Kidney (tissue), 19 donors: ENCODE data around the gene TRIM49C. TPM values are rescaled to one million over a fixed set of nuclear protein-coding genes. Genes with fewer than 3 reads are reported as not detected.
"Not testable (repeated sequence)": the region's sequence is repeated elsewhere in the genome, so short reads cannot be mapped to it uniquely, and the experiment has no call there.

Experiments
- DNase-seq, 5 donors: peaks; one replicate each; pipeline ENCODE4 v3.0.0-alpha.2; 2013 to 2020
- FAIRE-seq: peaks from 2 replicates; lab custom pipeline; 2012; peaks lifted over from hg19 to GRCh38; lab: Jason Lieb, UNC
- H3K27ac ChIP-seq, 2 donors: one replicate each; pipeline ENCODE4 v1.7.0; 2013; ENCODE audit warnings: low read depth in 2 of 2, low read length in 2 of 2, inconsistent platforms in 1 of 2
- H3K27me3 ChIP-seq: one replicate; pipeline ENCODE4 v1.7.1; 2013; ENCODE audit warnings: low read length, inconsistent platforms; ENCODE audit not compliant: control insufficient read depth, insufficient read depth
- H3K36me3 ChIP-seq, 3 donors: one replicate each; pipeline versions ENCODE4 v1.7.0 to v1.7.1; 2013; ENCODE audit warnings: low read length in 3 of 3, control low read depth in 1 of 3, inconsistent platforms in 1 of 3; ENCODE audit not compliant: insufficient read depth in 3 of 3, control insufficient read depth in 2 of 3
- H3K4me1 ChIP-seq, 3 donors: one replicate each; pipeline versions ENCODE4 v1.7.0 to v1.7.1; 2013; ENCODE audit warnings: low read length in 3 of 3, inconsistent platforms in 1 of 3, low read depth in 1 of 3; ENCODE audit not compliant: control insufficient read depth in 2 of 3, insufficient read depth in 2 of 3
- H3K4me3 ChIP-seq, 3 donors: one replicate each; pipeline versions ENCODE4 v1.7.0 to v1.8.1; 2013; ENCODE audit warnings: low read length in 3 of 3, control low read depth in 1 of 3, inconsistent platforms in 1 of 3
- H3K9ac ChIP-seq, 3 donors: one replicate each; pipeline versions ENCODE4 v1.7.0 to v1.7.1; 2013; ENCODE audit warnings: low read length in 3 of 3, control low read depth in 1 of 3, inconsistent platforms in 1 of 3
- H3K9me3 ChIP-seq, 3 donors: one replicate each; pipeline versions ENCODE4 v1.7.0 to v1.7.1; 2013; ENCODE audit warnings: low read length in 3 of 3, control low read depth in 1 of 3, inconsistent platforms in 1 of 3; ENCODE audit not compliant: control insufficient read depth in 2 of 3, insufficient read depth in 1 of 3
- intact Hi-C: fragments of 100-400 bp; cut with DNase I; formaldehyde crosslinking; loops from one replicate; pipeline ENCODE4 v1.11.1; 2022
- long read RNA-seq, 10 donors: library from polyadenylated mRNA in 1 of 10; unstranded in 1 of 10; transcript quantifications; one replicate each; pipeline ENCODE4 v2.0.0 and lab custom pipeline, GENCODE V29; 2021 to 2026
- polyA plus RNA-seq: library from polyadenylated mRNA; stranded (reverse); fragments of 350-450 nt; fragmentation: Illumina TruSeq; extraction: RNeasy Lipid Tissue Mini Kit (QIAGEN cat#74804); gene quantifications from one replicate; pipeline ENCODE4 v1.2.3, GENCODE V29; 2014; ENCODE audit warnings: low read depth, low replicate concordance; ENCODE audit not compliant: insufficient read depth
- total RNA-seq: library from RNA; stranded (reverse); fragmentation: NEBNext Ultra II Directional; extraction: Animal tissue kit (Norgen Biotek cat#: 25700); gene quantifications from one replicate; pipeline ENCODE4 v1.2.1, GENCODE V29; 2021
- donor health status: control.
- donor health status: control.
- donor health status: DM: yes; HTN: yes; CAD: no.
- donor health status: Normal renal cell carcinoma (clear cell type).

Gene TRIM49C, protein sequence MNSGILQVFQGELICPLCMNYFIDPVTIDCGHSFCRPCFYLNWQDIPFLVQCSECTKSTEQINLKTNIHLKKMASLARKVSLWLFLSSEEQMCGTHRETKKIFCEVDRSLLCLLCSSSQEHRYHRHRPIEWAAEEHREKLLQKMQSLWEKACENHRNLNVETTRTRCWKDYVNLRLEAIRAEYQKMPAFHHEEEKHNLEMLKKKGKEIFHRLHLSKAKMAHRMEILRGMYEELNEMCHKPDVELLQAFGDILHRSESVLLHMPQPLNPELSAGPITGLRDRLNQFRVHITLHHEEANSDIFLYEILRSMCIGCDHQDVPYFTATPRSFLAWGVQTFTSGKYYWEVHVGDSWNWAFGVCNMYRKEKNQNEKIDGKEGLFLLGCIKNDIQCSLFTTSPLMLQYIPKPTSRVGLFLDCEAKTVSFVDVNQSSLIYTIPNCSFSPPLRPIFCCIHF
- total RNA-seq (not detected), polyA plus RNA-seq (not detected)
- long read RNA-seq, donor 1 = 0 reads
- long read RNA-seq, donor 2 = 0 reads
- long read RNA-seq, donor 3 = 0 reads
- long read RNA-seq, donor 4 = 0 reads
- long read RNA-seq, donor 5 = 0 reads
- long read RNA-seq, donor 6 = 0 reads
- long read RNA-seq, donor 7 = 0 reads
- long read RNA-seq, donor 8 = 0 reads
- long read RNA-seq, donor 9 = 0 reads
- long read RNA-seq, donor 10 = 0 reads

DNA sequence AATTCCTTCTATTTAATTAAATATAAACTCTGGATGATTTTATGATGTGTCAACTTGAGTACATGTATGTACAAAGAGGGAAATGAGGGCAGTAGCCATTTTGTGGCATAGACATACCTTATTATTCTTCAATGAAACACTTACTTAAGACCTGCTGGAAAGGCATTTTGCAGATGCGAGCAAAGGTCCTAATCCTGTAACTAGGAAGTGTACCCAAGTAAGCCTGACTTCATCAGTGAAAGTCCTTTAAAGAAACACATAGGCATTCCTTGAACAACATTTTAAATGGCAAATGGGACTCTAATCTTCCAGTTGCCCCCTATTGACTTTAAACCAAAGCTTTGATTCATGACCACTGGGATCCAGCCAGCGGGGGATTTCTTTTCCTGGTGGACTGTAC, at the start of gene TRIM49C:
TRIM49C (plus strand) TSS at position 301 of the 400 bp plus-strand sequence. CDS start 4,106 bp downstream, outside the sequence.
- H3K9me3 ChIP-seq, H3K4me3 ChIP-seq, H3K4me1 ChIP-seq, H3K27me3 ChIP-seq, DNase-seq, H3K36me3 ChIP-seq, FAIRE-seq, intact Hi-C loops, H3K9ac ChIP-seq, H3K27ac ChIP-seq: not testable (repeated sequence)

GRCh38 chr11:90024184-90024583, 6.7 kb upstream of the TRIM49C start:
- FAIRE-seq, DNase-seq, H3K4me1 ChIP-seq, H3K27me3 ChIP-seq, H3K27ac ChIP-seq, H3K9ac ChIP-seq, H3K4me3 ChIP-seq, H3K36me3 ChIP-seq, intact Hi-C loops, H3K9me3 ChIP-seq: not testable (repeated sequence)

DNA sequence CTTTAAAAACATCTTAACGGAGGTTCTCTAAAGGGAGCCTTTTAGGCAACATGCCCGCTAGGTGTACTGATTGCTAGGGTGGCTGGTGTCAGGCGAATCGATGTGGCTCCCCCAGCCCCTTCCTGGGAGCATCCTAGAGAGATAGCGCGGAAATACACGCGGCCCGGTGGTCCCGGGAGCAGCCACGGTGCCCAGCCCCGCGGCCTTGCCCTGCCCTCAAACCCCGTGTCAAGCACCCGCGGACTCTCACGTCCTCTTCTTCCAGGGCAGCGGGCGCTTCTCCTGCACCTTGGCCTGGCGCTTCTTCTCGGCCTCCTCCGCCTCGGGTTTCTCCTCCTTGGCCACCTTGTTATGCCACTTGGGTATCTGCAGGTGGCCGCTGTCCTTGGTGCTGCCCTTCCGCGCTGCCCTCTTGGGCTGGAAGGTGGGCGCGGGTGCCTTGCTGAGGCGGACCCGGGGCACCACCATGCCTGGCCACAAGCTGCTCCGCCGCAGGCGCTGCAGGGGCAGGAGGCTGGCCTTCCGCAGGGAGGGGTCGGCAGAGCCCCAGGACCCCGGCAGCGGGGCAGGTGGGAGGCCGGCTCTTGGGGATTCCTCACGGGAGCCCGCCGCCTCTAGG, 20.8 kb downstream of the TRIM49C start:
- DNase-seq = not testable (repeated sequence)

DNA sequence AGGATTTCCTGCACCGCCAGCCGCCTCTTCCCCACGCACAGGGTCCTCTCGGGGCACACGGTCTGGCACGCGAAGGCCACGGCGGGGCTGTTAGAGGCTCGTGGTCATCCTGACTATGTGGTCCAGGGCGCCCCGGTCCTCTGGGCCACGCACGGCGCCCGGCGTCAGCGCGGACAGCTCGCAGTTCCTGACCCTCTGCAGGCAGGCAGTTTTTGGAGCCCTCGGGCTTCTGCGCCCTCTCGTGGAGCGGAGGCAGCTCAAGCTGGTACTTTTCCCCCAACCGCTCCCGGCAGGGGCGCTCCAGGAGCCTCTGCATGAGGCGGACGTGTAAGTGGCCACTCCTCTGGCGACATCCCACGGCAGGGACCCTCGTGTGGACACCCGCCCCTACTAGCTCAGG, 21.4 kb downstream of the TRIM49C start:
- DNase-seq, H3K27ac ChIP-seq, H3K9me3 ChIP-seq, H3K9ac ChIP-seq, intact Hi-C loops, H3K4me1 ChIP-seq, H3K4me3 ChIP-seq, H3K36me3 ChIP-seq, H3K27me3 ChIP-seq, FAIRE-seq: not testable (repeated sequence)

More for the DNA sequence above, 20.8 kb downstream of the TRIM49C start:
- H3K4me1 ChIP-seq, H3K9ac ChIP-seq, H3K27me3 ChIP-seq, H3K27ac ChIP-seq, FAIRE-seq, H3K36me3 ChIP-seq, intact Hi-C loops, H3K4me3 ChIP-seq, H3K9me3 ChIP-seq: not testable (repeated sequence)

DNA sequence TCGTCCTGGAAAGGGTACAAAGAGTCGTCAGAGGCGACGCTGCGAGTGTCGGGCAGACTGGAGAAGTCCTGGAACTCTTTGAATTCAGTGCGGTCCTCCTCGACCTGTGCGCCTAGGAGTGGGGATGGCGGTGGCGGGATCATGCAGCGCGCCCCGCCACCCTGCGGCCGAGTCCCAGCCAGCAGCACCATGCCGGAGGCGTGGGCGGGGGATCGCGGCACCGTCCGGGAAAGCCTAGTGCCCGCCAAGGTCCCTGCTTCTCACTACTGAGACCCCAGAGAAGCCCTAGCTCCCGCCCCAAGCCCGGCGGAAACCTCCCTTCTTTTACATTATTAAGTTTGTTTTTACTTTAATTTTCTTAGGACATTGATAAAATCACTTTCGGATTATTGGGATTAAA, 22.6 kb downstream of the TRIM49C start:
- H3K4me1 ChIP-seq, intact Hi-C loops, H3K36me3 ChIP-seq, DNase-seq, H3K27me3 ChIP-seq, H3K4me3 ChIP-seq, H3K9me3 ChIP-seq, H3K9ac ChIP-seq, FAIRE-seq, H3K27ac ChIP-seq: not testable (repeated sequence)

DNA sequence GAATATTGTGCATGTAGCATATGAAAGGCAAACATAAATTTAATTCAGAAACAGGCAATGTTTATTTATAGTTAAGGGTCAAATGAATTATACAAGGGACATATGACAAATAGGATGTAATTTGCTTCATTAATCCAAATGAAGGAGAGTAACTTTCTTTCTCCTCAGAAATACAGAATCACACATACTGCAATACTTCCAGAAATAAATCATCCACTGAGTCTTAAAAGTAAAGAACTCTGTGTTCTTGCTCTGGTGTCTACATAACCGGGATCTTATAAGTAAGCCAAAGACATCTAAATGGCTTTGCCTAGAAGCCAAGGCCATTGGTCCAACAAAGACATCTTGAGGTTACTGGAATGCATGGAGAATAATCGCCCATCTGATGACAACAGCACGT, 54.7 kb downstream of the TRIM49C start, which contains the start of gene UBTFL1:
UBTFL1 (plus strand) TSS at position 301 of the 400 bp plus-strand sequence; CDS start at position 301, 0 bp downstream.
- DNase-seq, H3K27me3 ChIP-seq, H3K9ac ChIP-seq, H3K9me3 ChIP-seq, FAIRE-seq, intact Hi-C loops, H3K4me1 ChIP-seq, H3K36me3 ChIP-seq, H3K27ac ChIP-seq, H3K4me3 ChIP-seq: not testable (repeated sequence)

GRCh38 chr11:90088731-90089130, 57.8 kb downstream of the TRIM49C start:
- H3K27ac ChIP-seq, FAIRE-seq, H3K27me3 ChIP-seq, DNase-seq, H3K9ac ChIP-seq, H3K9me3 ChIP-seq, intact Hi-C loops, H3K36me3 ChIP-seq, H3K4me1 ChIP-seq, H3K4me3 ChIP-seq: not testable (repeated sequence)
